Measurements from ENCODE around the gene LETM1.

DNA sequence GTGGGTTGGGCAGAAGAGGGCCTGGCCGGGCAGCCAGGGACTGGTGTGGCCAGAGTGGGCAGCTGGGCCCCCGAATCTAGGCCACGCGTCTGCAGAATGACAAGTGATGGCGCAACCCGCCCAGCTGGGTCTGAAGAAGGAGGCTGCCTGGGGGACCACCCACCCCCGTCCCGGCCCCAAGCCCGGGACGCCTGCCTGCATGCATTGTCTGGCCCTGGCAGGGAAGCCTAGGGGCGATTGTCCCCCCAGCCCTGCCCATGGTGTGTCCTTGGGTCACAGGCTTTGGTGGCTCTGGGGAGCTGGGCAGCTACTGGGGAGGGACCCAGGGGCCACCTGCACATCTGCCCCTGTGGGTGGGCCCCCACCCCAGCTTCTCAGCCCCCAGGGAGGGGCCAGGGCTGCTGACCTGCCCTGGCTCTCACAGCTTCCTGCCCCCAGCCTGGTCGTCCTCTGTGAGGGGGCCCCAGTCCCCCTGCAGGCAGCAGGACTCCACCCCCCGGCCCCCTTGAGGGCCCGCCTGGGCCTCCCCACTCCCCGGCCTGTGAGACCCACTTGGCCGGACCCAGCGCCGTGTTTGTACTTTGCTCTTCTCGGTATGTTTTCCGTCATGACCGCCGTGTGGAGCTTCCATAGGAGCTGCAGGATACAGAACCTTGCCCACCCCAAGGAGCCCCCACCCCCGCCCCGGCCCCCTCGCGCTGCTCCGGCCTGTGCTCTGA is 57.9 kb downstream of the LETM1 start:
- no peak for TF ChIP-seq POLR2A (IDR thresholded peaks at IDR 0.05)
- TF ChIP-seq, protein P1, sequence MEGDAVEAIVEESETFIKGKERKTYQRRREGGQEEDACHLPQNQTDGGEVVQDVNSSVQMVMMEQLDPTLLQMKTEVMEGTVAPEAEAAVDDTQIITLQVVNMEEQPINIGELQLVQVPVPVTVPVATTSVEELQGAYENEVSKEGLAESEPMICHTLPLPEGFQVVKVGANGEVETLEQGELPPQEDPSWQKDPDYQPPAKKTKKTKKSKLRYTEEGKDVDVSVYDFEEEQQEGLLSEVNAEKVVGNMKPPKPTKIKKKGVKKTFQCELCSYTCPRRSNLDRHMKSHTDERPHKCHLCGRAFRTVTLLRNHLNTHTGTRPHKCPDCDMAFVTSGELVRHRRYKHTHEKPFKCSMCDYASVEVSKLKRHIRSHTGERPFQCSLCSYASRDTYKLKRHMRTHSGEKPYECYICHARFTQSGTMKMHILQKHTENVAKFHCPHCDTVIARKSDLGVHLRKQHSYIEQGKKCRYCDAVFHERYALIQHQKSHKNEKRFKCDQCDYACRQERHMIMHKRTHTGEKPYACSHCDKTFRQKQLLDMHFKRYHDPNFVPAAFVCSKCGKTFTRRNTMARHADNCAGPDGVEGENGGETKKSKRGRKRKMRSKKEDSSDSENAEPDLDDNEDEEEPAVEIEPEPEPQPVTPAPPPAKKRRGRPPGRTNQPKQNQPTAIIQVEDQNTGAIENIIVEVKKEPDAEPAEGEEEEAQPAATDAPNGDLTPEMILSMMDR (IDR thresholded peaks at IDR 0.05) = no peak
- TF ChIP-seq POLR2AphosphoS5 (IDR thresholded peaks at IDR 0.05) = no peak
